ENCODE results near the gene POLQ. TPM values are rescaled to one million over a fixed set of nuclear protein-coding genes. Genes with fewer than 3 reads are reported as not detected.

Gene POLQ
- total RNA-seq, 1 donor from 2014 or later: 1.4 TPM

- intact Hi-C loops (cut with micrococcal nuclease): no loop called here
- no peak for TF ChIP-seq CTCF (IDR thresholded peaks at IDR 0.05)
- Mint-ChIP-seq H3K27ac (no peak overlapping the region), H3K27me3 (no peaks in the 10 kb centered on the region), H3K36me3 (ENCODE audit: low read depth) (no peaks in the 10 kb centered on the region), H3K4me1 (no peaks in the 10 kb centered on the region), H3K9me3 (no peaks in the 10 kb centered on the region), H3K4me3 (no peak overlapping the region)
- no peak for ATAC-seq (ENCODE audit: low read depth)
- DNase-seq: no peak
- ChIA-PET CTCF (no interaction called here), POLR2A (no interaction called here)
These were observed 14.5 kb downstream of the POLQ start for GRCh38 chr3:121531269-121531668.

- ATAC-seq (ENCODE audit: low read depth) (no peak), DNase-seq (no peak)
- H3K27ac Mint-ChIP-seq: no peak overlapping the region
- TF ChIP-seq CTCF (IDR thresholded peaks at IDR 0.05): no peak
- no peaks in the 10 kb centered on the region for H3K36me3 Mint-ChIP-seq (ENCODE audit: low read depth)
- H3K4me1 Mint-ChIP-seq: no peaks in the 10 kb centered on the region
- POLR2A ChIA-PET: no interaction called here
- intact Hi-C loops (cut with micrococcal nuclease): loop anchor here (2.0 kb wide), 1 partner anchor 969 kb away; no protein-coding TSS in a partner anchor
- no peaks in the 10 kb centered on the region for H3K9me3 Mint-ChIP-seq
- no peak overlapping the region for H3K4me3 Mint-ChIP-seq
- no peaks in the 10 kb centered on the region for H3K27me3 Mint-ChIP-seq
- CTCF ChIA-PET: no interaction called here
These were observed 16.5 kb downstream of the POLQ start for GRCh38 chr3:121529308-121529707.

GRCh38 chr3:121520510-121520909, 25.3 kb downstream of the POLQ start:
- no peak overlapping the region for H3K27ac Mint-ChIP-seq
- CTCF ChIA-PET: no interaction called here
- no peaks in the 10 kb centered on the region for H3K27me3 Mint-ChIP-seq
- intact Hi-C loops (cut with micrococcal nuclease): no loop called here
- POLR2A ChIA-PET: no interaction called here
- DNase-seq: no peak
- no peak for ATAC-seq (ENCODE audit: low read depth)
- H3K4me1 Mint-ChIP-seq: no peaks in the 10 kb centered on the region
- no peak overlapping the region for H3K4me3 Mint-ChIP-seq
- peaks cover 7% of the 10 kb centered on the region for H3K9me3 Mint-ChIP-seq
- no peak for TF ChIP-seq CTCF (IDR thresholded peaks at IDR 0.05)
- H3K36me3 Mint-ChIP-seq (ENCODE audit: low read depth): no peaks in the 10 kb centered on the region

GRCh38 chr3:121517953-121518655, 27.7 kb downstream of the POLQ start:
- DNase-seq (no peak), ATAC-seq (ENCODE audit: low read depth) (no peak)
- Mint-ChIP-seq H3K4me1 (no peaks in the 10 kb centered on the region), H3K27me3 (no peaks in the 10 kb centered on the region), H3K9me3 (peaks cover 10% of the 10 kb centered on the region), H3K27ac (no peak overlapping the region), H3K36me3 (ENCODE audit: low read depth) (peaks cover 3% of the 10 kb centered on the region), H3K4me3 (no peak overlapping the region)
- POLR2A ChIA-PET: no interaction called here
- intact Hi-C loops (cut with micrococcal nuclease): no loop called here
- CTCF ChIA-PET: no interaction called here
- TF ChIP-seq CTCF (IDR thresholded peaks at IDR 0.05): no peak

- intact Hi-C loops (cut with micrococcal nuclease): no loop called here
- Mint-ChIP-seq H3K27me3 (no peaks in the 10 kb centered on the region), H3K27ac (no peak overlapping the region), H3K36me3 (ENCODE audit: low read depth) (peaks cover 3% of the 10 kb centered on the region), H3K4me1 (no peaks in the 10 kb centered on the region), H3K4me3 (no peak overlapping the region), H3K9me3 (peaks cover 13% of the 10 kb centered on the region)
- ATAC-seq (ENCODE audit: low read depth) (no peak), DNase-seq (no peak)
- POLR2A ChIA-PET: no interaction called here
- no peak for TF ChIP-seq CTCF (IDR thresholded peaks at IDR 0.05)
- CTCF ChIA-PET: no interaction called here
These were observed 29.9 kb downstream of the POLQ start for GRCh38 chr3:121515862-121516261.

Measured in activated B cell treated with CpG ODN at 0.5 μM for 24 hours (primary cell).